GM12878 (cell line): ENCODE measurements around the gene ADAMTS6. TPM values are rescaled to one million over a fixed set of nuclear protein-coding genes. Genes with fewer than 3 reads are reported as not detected.

Source experiments
- ATF7 ChIP-seq: fragments of 450-650 bp; IDR thresholded peaks from 2 replicates; pipeline ENCODE4 v1.6.1; 2016; ENCODE audit warnings: low read depth, mild to moderate bottlenecking
- CBX3 ChIP-seq: fragments of 200-600 bp; sonication (generic); IDR thresholded peaks from 2 replicates; pipeline ENCODE4 v1.6.1; 2016; ENCODE audit warnings: low read depth, borderline replicate concordance
- EP300 ChIP-seq, 2 experiments: fragments of 150-350 bp in 1 of 2; IDR thresholded peaks; 2 replicates each; pipeline ENCODE4 v1.6.1; 2011 to 2012; ENCODE audit warnings: low read depth in 2 of 2, low read length in 2 of 2, borderline replicate concordance in 1 of 2, improper control_type of control experiment in 1 of 2, inconsistent platforms in 1 of 2; ENCODE audit not compliant: control insufficient read depth in 1 of 2
- IKZF1 ChIP-seq: fragments of 450-650 bp; conservative IDR thresholded peaks from 2 replicates; pipeline ENCODE4 v1.6.1; 2017; ENCODE audit warnings: antibody characterized with exemption, mild to moderate bottlenecking
- PBX3 ChIP-seq: IDR thresholded peaks from 2 replicates; pipeline ENCODE4 v1.6.1; 2011; ENCODE audit warnings: mild to moderate bottlenecking, low read depth, low read length, moderate library complexity; ENCODE audit not compliant: insufficient replicate concordance
- REST ChIP-seq: IDR thresholded peaks from 2 replicates; pipeline ENCODE4 v1.6.1; 2012; ENCODE audit warnings: mild to moderate bottlenecking, low read depth, low read length
- TBL1XR1 ChIP-seq: IDR thresholded peaks from 2 replicates; pipeline ENCODE4 v1.6.1; 2012; ENCODE audit warnings: low read depth, low read length, improper control_type of control experiment
- ZNF384 ChIP-seq: IDR thresholded peaks from 2 replicates; pipeline ENCODE4 v1.6.1; 2012; ENCODE audit warnings: low read depth, mild to moderate bottlenecking, low read length, improper control_type of control experiment, borderline replicate concordance
- ZZZ3 ChIP-seq: IDR thresholded peaks from 2 replicates; pipeline ENCODE4 v1.6.1; 2011; ENCODE audit warnings: low read depth; ENCODE audit not compliant: control insufficient read depth, insufficient read length
- polyA plus RNA-seq, 11 experiments: library from polyadenylated mRNA; depleted of rRNA in 4 of 11; unstranded in 6 of 11; stranded (reverse) in 5 of 11; fragments of >200 nt; fragmentation: Nextera tagmentation in 4 of 11; fragmentation: Illumina TruSeq in 1 of 11; extraction: Ambion mirVana in 4 of 11; extraction: Trizol in 1 of 11; gene quantifications; 1 replicate in 1 of 11; 2 replicates in 10 of 11; pipeline versions ENCODE4 v1.2.1 to v1.2.3, GENCODE V29; 2011 to 2016; ENCODE audit warnings: inconsistent platforms in 2 of 11, missing spikeins in 2 of 11, low read depth in 1 of 11
- total RNA-seq, 4 experiments: library from RNA; depleted of rRNA in 3 of 4; stranded (reverse); fragments of >200 nt in 3 of 4; fragmentation: Illumina TruSeq in 1 of 4; extraction: Trizol in 1 of 4; gene quantifications; 2 replicates each; pipeline versions ENCODE4 v1.2.1 to v1.2.3, GENCODE V29; 2013 to 2021

Gene ADAMTS6
- total and polyA plus RNA-seq, 10 of the 15 experiments (the other 5 are each of a cell fraction or from before 2014, with no cell fraction given), result 1.1 to 12.3 (median 6.5) TPM

GRCh38 chr5:65508978-65509377 is 27.3 kb upstream of the ADAMTS6 start (continued):
- TF ChIP-seq TBL1XR1 (no peak), REST (no peak), ATF7 (no peak), PBX3 (no peak), ZZZ3 (no peak), IKZF1 (no peak), CBX3 (no peak), ZNF384 (no peak), EP300 (IDR thresholded peaks at IDR 0.05; ENCODE audit: borderline replicate concordance in 1 of 2, control insufficient read depth in 1 of 2, low read depth in 2 of 2, low read length in 2 of 2) (no peak)
